Fibroblast of skin of scalp (primary cell): ENCODE results near the gene PLA2G12A.
"Not testable (repeated sequence)": the region's sequence is repeated elsewhere in the genome, so short reads cannot be mapped to it uniquely, and the experiment has no call there.

Source experiments
- DNase-seq: peaks from one replicate; pipeline ENCODE4 v3.0.0-alpha.2; 2013

PLA2G12A gene

DNA sequence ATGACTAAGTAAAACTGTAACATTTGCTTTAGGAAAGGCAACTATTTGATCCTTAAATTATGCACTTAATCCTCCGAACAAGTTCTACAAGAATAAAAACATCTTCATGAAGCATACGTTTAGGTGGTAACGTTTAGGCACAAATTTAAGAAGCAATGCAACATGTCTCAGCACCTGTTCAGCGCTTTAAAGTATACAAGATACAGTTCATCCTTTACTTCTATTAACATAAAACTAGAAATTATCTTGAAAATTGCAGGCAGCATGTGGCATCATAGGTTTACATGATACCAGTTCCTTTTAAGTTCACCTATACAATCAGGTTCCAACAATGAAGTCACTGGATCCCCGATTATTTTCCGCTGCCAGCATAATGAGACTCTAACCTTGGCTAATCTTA, 1.5 kb downstream of the PLA2G12A start:
- no peak for DNase-seq

- DNase-seq, result no peak
These were observed 6.8 kb downstream of the PLA2G12A start for GRCh38 chr4:109723110-109723509.

DNA sequence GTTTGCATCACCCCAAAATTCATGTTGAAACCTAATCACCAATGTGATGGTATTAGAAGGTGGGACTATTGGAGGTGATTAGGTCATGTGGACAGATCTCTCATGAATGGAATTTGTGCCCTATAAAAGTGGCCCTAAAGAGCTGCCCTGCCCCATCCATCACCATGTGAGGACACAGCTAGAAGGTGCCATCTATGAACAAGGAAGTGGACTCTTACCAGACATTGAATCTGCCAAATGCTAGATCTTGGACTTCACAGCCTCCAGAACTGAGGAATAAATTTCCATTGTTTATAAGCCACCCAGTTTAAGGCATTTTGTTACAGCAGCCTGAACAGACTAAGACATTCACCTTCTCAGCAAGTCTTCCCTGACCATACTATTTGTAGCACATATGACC, 7.5 kb downstream of the PLA2G12A start:
- no peak for DNase-seq

GRCh38 chr4:109721033-109721432, 8.8 kb downstream of the PLA2G12A start:
- DNase-seq, result no peak

- DNase-seq, result no peak
These were observed 10.3 kb downstream of the PLA2G12A start for GRCh38 chr4:109719604-109720003.

DNA sequence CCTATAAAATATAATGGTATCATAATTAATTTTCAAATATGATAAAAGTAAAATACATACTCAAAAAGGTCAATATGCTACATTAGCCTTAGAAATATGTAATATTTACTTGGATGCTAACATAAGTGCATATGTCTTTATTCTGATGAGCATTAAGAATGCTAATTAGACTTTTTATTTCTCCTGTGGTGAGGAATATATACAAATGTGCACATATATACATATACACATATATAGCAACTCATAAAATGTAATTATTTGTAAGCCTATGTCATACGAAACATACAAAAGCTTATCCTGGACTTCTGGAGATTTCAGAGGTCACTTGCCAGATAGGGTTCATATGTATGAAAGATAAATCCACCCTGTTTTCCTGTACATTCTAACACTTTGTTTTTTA, 11.1 kb downstream of the PLA2G12A start:
- DNase-seq, result no peak

DNA sequence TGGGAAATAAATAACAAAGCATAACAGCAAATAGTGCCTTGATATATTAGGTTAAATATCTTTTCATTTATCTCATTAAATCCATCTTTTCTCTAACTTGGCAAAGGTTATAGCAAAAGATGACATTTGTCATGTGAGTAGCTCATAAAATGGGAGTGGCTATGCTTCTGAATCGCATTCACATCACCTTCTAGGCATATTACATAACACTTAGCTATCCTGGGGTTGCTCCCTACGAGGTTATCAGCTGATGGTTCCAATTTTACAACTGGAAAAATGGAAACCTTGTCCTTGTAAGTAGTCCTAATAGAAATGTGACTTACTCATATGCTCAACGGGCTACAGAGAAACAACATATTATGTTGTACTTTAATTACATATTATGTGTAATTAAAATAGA, 16.4 kb downstream of the PLA2G12A start:
- DNase-seq, result no peak

- no peak for DNase-seq
These were observed 20.9 kb downstream of the PLA2G12A start for GRCh38 chr4:109708990-109709389.

- no peak for DNase-seq
These were observed 21.4 kb downstream of the PLA2G12A start for GRCh38 chr4:109708435-109708834.

DNA sequence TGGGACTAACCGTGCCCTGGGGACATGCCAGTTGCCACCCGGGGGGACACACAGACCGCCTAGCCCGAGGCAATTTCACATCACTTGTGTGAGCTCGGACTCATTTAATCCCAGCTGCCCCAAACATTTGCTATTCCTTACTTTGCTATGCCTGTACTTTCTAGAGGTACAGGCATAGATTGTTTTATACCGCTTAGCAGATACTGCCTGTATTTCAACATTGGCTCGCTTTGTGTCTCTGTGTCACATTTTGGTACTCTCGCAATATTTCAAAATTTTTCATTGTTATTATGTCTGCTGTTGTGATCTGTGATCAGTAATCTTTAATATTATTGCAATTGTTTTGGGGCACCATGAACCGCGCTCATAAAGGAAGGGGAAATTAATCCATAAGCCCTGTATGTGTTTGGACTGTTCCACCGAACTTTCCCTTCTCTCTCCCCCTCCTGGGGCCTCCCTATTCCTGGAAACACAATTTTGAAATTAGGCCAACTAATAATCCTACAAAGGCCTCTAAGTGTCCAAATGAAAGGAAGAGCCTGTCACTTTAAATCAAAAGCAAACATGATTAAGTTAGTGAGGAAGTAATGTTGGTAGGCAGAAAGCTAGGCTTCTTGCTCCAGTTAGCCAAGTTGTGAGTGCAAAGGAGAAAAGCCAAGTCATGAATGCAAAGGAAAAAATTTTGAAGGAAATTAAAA, 26.1 kb downstream of the PLA2G12A start:
- DNase-seq, result peak; percentile 12

- peak; percentile 68 for DNase-seq
These were observed 26.8 kb downstream of the PLA2G12A start, which contains the start of gene CASP6 for GRCh38 chr4:109702950-109703663. TSS of gene CASP6 (minus strand) at chr4:109703445. CDS start at chr4:109703395, 50 bp downstream.

- DNase-seq, result no peak
These were observed 28.1 kb downstream of the PLA2G12A start for GRCh38 chr4:109701566-109702410.

DNA sequence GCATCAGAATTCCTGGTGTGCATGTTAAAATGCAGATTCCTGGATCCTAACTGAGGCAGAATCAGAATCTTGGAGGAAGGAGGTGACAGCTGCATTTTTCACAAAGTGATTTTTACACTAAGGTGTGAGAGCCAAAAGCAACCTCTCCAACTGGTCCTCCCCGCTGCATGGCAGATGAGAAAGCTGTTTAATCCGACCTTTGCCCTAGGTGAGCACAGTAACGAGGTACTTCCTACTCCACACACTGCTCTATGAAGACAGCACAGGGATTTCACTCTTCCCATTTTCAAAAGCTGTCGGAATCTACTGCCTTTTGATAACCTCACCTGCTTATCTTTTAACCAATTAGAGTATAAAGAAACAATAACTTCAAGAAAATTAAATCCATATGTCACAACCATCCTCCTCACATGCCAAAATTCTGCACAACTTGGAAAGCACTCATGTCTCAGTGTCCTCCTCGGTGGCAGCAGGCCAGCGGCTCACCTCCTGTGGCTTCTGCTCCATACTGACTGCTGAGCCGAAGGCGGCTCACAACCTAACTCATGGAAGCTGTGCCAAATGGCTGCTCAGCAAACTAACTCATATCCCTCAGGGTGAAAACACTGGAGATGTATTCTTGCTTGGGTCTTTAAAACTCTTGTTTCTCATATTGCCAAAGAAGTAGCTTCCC, 30.2 kb downstream of the PLA2G12A start:
- peak; percentile 34 for DNase-seq

DNA sequence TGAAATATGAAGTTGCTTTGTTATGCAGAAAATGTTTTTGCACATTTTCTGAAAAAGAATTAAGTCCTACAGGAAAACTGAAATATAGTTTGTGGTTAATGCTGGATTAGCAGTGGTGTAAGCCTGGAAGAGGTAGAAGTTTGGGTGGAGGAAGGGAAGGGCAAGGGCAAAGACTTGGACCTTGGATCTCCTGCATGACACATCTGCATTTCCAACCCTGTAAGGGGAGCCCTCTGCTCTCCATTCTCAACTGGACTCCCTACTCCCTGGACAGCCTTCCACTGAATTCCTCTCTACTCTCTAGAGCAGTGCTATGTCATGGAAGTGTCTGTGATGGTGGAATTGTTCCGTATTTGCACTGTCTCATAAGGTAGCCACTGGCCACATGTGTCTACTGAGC, 31.2 kb downstream of the PLA2G12A start:
- DNase-seq, result no peak

DNA sequence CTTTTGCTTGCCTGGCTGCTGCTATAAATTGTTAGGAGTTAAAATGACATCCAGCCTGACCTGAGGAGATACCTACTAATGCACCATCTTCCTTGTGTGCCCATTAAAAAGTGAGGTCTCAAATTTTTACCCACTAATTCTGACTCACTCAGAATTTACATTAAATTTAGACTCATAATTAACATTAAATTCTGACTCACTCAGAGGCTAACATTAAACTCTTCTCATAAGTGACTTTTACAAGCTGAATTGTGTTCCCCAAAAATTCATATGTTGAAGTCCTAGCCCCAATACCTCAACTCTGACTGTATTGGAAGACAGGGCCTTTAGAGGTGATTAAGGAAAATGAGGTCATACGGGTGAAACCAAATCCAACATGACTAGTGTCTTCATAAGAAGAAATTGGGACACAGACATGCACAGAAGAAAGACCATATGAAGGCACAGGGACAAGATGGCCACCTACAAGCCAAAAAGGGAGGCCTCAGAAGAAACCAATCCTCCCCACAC, 38.4 kb downstream of the PLA2G12A start:
- DNase-seq, result no peak

DNA sequence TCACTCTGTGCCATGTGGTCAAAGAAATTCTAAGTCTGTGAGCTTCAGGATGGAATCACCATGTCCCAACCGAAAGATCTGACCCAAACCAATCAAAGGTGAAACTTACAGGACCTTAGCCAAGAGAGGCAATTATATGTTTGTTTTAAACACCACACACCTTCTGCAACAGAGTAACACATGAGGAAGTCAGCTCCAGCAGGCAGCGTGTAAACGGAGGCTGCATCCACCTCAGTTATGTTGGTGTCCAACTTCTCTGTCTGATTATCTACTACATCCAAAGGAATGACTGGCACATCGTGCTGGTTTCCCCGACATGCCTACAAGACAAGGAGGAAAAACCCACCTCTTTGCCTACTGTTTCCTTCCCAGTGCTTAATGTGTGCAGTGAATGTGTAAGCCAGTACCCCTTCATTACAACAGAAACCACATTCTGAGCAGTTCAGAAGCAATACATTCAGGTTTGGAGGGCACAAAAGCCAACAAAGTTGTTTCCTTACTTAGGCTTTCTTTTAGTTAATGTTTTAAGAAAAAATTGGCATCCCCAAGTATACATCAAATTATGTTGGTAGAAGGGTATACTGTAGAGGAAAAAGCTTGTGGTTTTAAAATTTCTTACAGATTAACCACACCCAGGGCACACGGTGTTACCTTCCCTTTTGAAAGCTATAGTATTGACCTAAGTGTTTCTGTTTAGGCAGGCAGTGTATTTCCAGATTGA, 39.0 kb downstream of the PLA2G12A start:
- DNase-seq, result no peak

DNA sequence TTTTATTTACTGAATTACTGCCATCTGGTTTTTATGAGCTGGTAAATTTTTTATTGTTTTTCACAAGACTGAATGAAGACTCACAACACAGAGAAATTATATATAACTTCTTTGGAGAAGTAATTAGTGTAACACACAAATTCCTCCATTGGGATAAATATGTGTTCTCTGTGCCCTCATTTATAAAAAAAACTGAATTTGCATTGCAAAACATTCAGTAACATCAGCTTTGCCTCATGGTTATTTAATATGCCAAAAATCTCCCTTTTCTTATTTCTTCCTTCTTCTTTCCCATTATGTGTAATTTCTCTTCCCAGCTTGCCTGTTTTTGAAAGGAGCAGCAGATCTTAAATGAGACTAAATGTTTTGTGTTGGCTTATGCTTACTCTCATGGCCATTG, 45.1 kb downstream of the PLA2G12A start:
- DNase-seq, result no peak

DNA sequence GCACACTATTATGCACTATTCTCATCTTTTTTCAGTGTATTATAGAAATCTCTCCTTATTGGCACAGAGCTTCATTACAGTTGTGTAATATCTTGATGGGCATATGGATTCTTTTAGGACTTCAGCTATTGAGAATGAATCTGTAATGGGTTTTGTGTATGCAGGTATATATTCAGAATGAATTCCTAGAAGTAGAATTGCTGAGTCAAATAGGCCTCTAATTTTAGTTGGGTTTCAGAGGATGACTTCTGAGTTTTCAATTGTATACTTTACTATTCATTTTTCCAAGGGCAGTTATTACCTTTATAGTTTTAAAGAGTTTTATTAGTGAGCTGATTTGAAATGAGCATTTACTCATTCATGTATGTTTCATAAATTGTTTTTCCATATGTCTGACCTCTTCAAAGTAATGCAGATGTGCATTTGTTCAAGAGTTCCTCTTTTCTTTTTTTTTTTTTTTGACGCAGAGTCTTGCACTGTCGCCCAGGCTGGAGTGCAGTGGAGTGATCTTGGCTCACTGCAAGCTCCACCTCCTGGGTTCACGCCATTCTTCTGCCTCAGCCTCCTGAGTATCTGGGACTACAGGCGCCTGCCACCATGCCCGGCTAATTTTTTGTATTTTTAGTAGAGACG, 46.1 kb downstream of the PLA2G12A start:
- no peak for DNase-seq

DNA sequence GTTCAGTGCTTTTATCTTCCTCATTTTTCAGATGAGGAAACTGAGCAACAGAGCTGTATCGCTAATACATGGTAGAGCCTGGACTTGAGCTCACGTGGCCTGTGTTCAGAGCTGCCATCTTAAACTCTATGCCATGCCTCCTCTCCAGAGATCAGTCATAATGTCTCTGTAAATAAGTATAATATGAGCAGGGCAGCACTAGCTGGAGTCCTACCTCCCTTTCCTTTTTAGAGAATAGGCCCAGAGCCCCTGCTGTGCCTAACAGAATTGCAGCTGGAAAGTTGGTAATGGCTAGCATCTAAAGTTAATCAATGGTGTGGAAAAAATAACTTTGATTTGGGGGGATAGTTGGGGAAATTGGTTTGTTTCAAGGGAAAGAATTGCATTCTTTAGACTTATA, 47.0 kb downstream of the PLA2G12A start:
- no peak for DNase-seq

- DNase-seq, result not testable (repeated sequence)
These were observed 50.9 kb downstream of the PLA2G12A start for GRCh38 chr4:109678925-109679324.

DNA sequence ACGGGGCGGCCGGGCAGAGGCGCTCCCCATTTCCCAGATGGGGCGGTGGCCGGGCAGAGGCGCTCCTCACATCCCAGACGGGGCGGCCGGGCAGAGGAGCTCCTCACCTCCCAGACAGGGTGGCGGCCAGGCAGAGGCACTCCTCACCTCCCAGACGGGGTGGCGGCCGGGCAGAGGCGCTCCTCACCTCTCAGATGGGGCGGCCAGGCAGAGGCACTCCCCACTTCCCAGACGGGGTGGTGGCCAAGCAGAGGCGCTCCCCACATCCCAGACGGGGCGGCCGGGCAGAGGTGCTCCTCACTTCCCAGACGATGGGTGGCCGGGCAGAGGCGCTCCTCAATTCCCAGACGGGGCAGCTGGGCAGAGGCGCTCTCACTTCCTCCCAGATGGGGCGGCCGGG, 51.4 kb downstream of the PLA2G12A start:
- DNase-seq, result not testable (repeated sequence)
